ENCODE measurements around the gene PLCB1. TPM values are rescaled to one million over a fixed set of nuclear protein-coding genes. Genes with fewer than 3 reads are reported as not detected.

Gene PLCB1
- total RNA-seq, 1 donor from 2014 or later: 37.4 TPM

DNA sequence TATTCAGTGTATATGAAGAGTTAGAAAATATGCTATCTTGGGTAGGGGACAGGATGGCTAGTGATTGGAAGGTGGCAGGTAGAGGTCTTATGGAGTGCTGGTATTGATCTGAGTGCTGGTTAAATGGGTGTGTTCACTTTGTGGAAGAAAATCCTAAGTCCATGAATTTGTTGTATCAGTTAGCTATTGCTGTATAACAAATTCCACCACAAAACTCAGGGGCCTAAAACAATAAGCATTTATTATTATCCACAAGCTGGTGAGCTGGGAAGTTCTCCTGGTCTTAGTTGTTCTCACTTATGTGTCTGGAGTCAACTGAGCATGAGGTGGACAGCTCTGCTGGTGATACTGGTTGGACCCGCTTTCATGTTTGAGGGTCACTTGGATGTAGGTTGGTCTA is 724.6 kb downstream of the PLCB1 start:
- H3K36me3 Mint-ChIP-seq (ENCODE audit: unreplicated experiment): no peaks in the 10 kb centered on the region
- DNase-seq: no peak
- no peaks in the 10 kb centered on the region for H3K9me3 Mint-ChIP-seq (ENCODE audit: unreplicated experiment)
- no peaks in the 10 kb centered on the region for H3K4me1 Mint-ChIP-seq (ENCODE audit: low read depth, unreplicated experiment)
- TF ChIP-seq CTCF (IDR thresholded peaks at IDR 0.05; ENCODE audit: partially characterized antibody, unreplicated experiment): no peak
- no peaks in the 10 kb centered on the region for H3K27me3 Mint-ChIP-seq (ENCODE audit: unreplicated experiment)
- no peak overlapping the region for H3K27ac Mint-ChIP-seq (ENCODE audit: unreplicated experiment)
- no peak overlapping the region for H3K4me3 Mint-ChIP-seq (ENCODE audit: unreplicated experiment)

DNA sequence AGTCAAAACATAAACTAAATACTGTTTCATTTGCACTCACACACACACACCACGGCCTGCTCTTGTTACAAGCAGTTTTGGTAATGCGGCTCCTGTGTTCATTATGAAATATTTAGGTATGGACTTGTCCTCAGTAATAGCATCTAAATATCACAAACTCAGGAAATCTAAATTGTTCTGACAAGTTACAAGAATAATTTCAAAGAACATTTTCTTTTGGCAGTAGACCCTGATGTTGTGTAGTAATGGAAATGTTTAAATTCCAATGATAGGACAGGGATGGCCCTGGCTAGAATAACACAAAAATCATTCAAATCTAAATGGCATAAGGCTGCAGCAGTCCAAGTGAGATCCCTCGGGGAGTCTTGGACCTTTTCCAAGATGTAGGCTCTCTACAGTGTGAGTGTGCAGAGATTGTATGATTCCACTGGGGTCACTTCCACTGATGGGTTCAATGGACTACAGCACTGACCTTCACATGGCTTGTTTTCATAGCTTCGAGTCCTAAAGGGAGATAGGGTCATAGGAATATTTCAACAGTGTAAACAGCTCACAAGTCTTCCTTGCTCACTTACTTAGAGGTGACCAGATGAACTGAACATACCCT is 726.2 kb downstream of the PLCB1 start:
- no peaks in the 10 kb centered on the region for H3K4me1 Mint-ChIP-seq (ENCODE audit: low read depth, unreplicated experiment)
- no peaks in the 10 kb centered on the region for H3K27me3 Mint-ChIP-seq (ENCODE audit: unreplicated experiment)
- H3K36me3 Mint-ChIP-seq (ENCODE audit: unreplicated experiment): no peaks in the 10 kb centered on the region
- no peak overlapping the region for H3K27ac Mint-ChIP-seq (ENCODE audit: unreplicated experiment)
- H3K4me3 Mint-ChIP-seq (ENCODE audit: unreplicated experiment): no peak overlapping the region
- DNase-seq: no peak
- TF ChIP-seq CTCF (IDR thresholded peaks at IDR 0.05; ENCODE audit: partially characterized antibody, unreplicated experiment): no peak
- H3K9me3 Mint-ChIP-seq (ENCODE audit: unreplicated experiment): no peaks in the 10 kb centered on the region

DNA sequence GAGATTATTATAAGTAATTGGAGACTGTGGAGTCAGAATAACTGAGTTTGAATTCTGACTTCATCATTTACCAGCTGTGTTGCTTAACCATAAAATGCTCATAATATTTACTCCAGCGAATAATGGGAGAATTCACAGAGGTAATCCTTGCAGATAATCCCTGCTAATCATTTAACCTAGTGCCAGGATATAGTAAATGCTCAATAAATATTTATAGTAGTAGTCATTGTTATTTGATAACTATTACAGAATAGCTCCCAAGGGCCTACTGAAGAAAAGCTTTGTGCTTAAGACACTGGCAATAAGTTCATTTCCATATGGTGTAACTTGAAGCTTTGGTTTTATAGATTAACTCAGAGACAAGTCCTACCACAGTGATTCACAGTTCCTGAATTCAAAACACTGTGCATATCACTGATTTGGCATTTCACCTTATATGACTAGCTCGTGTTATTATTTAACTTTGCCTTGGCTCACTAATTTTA is 728.0 kb downstream of the PLCB1 start:
- Mint-ChIP-seq H3K27me3 (ENCODE audit: unreplicated experiment) (peaks cover 2% of the 10 kb centered on the region), H3K4me3 (ENCODE audit: unreplicated experiment) (no peak overlapping the region)
- no peak for TF ChIP-seq CTCF (IDR thresholded peaks at IDR 0.05; ENCODE audit: partially characterized antibody, unreplicated experiment)

GRCh38 chr20:8862092-8862491 is 730.0 kb downstream of the PLCB1 start:
- no peak overlapping the region for H3K27ac Mint-ChIP-seq (ENCODE audit: unreplicated experiment)
- no peaks in the 10 kb centered on the region for H3K9me3 Mint-ChIP-seq (ENCODE audit: unreplicated experiment)
- no peak for TF ChIP-seq CTCF (IDR thresholded peaks at IDR 0.05; ENCODE audit: partially characterized antibody, unreplicated experiment)
- peaks cover 2% of the 10 kb centered on the region for H3K27me3 Mint-ChIP-seq (ENCODE audit: unreplicated experiment)
- no peak for DNase-seq
- H3K4me1 Mint-ChIP-seq (ENCODE audit: low read depth, unreplicated experiment): peaks cover 2% of the 10 kb centered on the region
- H3K36me3 Mint-ChIP-seq (ENCODE audit: unreplicated experiment): no peaks in the 10 kb centered on the region
- H3K4me3 Mint-ChIP-seq (ENCODE audit: unreplicated experiment): no peak overlapping the region

More for the DNA sequence above, 728.0 kb downstream of the PLCB1 start:
- no peak overlapping the region for H3K27ac Mint-ChIP-seq (ENCODE audit: unreplicated experiment)
- H3K4me1 Mint-ChIP-seq (ENCODE audit: low read depth, unreplicated experiment): no peaks in the 10 kb centered on the region
- no peaks in the 10 kb centered on the region for H3K36me3 Mint-ChIP-seq (ENCODE audit: unreplicated experiment)
- no peak for DNase-seq
- H3K9me3 Mint-ChIP-seq (ENCODE audit: unreplicated experiment): no peaks in the 10 kb centered on the region

DNA sequence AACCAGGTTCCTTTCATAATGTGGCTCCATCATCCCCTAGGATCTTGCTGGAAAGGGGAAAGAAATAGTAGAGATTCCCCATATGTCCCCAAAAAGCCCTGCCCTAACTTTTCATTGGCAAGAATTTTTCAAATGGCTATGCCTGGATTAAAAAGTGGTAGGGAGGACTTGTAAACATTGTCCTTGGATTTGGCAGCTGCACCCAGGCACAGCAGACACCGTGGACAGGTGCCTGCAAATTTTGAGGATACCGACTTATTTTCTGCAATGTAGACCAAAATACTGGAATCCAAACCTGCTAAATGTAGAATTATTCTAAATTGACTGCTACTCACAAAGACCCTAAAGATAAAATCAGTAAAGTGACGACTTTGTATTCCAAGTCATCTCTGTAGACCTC is 733.6 kb downstream of the PLCB1 start:
- Mint-ChIP-seq H3K4me1 (ENCODE audit: low read depth, unreplicated experiment) (peaks cover 5% of the 10 kb centered on the region), H3K9me3 (ENCODE audit: unreplicated experiment) (no peaks in the 10 kb centered on the region), H3K36me3 (ENCODE audit: unreplicated experiment) (no peaks in the 10 kb centered on the region), H3K27ac (ENCODE audit: unreplicated experiment) (no peak overlapping the region), H3K27me3 (ENCODE audit: unreplicated experiment) (peaks cover 2% of the 10 kb centered on the region), H3K4me3 (ENCODE audit: unreplicated experiment) (no peak overlapping the region)
- TF ChIP-seq CTCF (IDR thresholded peaks at IDR 0.05; ENCODE audit: partially characterized antibody, unreplicated experiment): no peak
- DNase-seq: no peak
